Suprapubic skin (tissue), 4 donors: Measurements from ENCODE around the gene DCDC2B. TPM values are rescaled to one million over a fixed set of nuclear protein-coding genes. Genes with fewer than 3 reads are reported as not detected.

Source experiments
- DNase-seq, 2 donors: peaks; one replicate each; pipeline ENCODE4 v3.0.0-alpha.2; 2019; ENCODE audit warnings: low spot score in 2 of 2
- H3K27ac ChIP-seq: fragments of 200-600 bp; sonication (generic); one replicate; pipeline ENCODE4 v1.5.1; 2019
- H3K27me3 ChIP-seq: fragments of 200-600 bp; sonication (generic); one replicate; pipeline ENCODE4 v1.5.1; 2019
- H3K36me3 ChIP-seq: fragments of 200-600 bp; sonication (generic); one replicate; pipeline ENCODE4 v1.5.1; 2019
- H3K4me1 ChIP-seq: fragments of 200-600 bp; sonication (generic); one replicate; pipeline ENCODE4 v1.5.1; 2019
- H3K4me3 ChIP-seq: fragments of 200-600 bp; sonication (generic); one replicate; pipeline ENCODE4 v1.5.1; 2019; ENCODE audit warnings: mild to moderate bottlenecking
- H3K9me3 ChIP-seq: fragments of 200-600 bp; sonication (generic); one replicate; pipeline ENCODE4 v1.5.1; 2019
- CTCF ChIP-seq, 2 donors: fragments of 200-600 bp in 1 of 2; fragments of 450-650 bp in 1 of 2; sonication (generic) in 1 of 2; IDR thresholded peaks; one replicate each; pipeline ENCODE4 v1.5.1; 2016 to 2019; ENCODE audit warnings: antibody characterized with exemption in 2 of 2, mild to moderate bottlenecking in 1 of 2, moderate library complexity in 1 of 2
- EP300 ChIP-seq: sonication (generic); formaldehyde crosslinking; IDR thresholded peaks from one replicate; pipeline ENCODE4 v1.6.1; 2017; ENCODE audit warnings: antibody characterized with exemption
- POLR2A ChIP-seq, 2 donors: fragments of 450-650 bp; IDR thresholded peaks; one replicate each; pipeline ENCODE4 v1.6.1; 2017; ENCODE audit warnings: antibody characterized with exemption in 2 of 2, mild to moderate bottlenecking in 2 of 2, moderate library complexity in 2 of 2
- POLR2AphosphoS5 ChIP-seq, 3 donors: sonication (generic); formaldehyde crosslinking; IDR thresholded peaks; one replicate each; pipeline ENCODE4 v1.6.1; 2017; ENCODE audit warnings: antibody characterized with exemption in 3 of 3
- whole genome bisulfite sequencing: methylation state at CpG from one replicate; pipeline ENCODE4 v1.1.5; 2018; 5-methylcytosine and 5-hydroxymethylcytosine counted together
- total RNA-seq, 4 donors: library from RNA; depleted of rRNA; stranded (reverse); fragments of >200 nt; gene quantifications; one replicate each; pipeline ENCODE4 v1.1.0, GENCODE V29; 2016

The DCDC2B gene
- total RNA-seq, 4 donors from 2014 or later: not detected

DNA sequence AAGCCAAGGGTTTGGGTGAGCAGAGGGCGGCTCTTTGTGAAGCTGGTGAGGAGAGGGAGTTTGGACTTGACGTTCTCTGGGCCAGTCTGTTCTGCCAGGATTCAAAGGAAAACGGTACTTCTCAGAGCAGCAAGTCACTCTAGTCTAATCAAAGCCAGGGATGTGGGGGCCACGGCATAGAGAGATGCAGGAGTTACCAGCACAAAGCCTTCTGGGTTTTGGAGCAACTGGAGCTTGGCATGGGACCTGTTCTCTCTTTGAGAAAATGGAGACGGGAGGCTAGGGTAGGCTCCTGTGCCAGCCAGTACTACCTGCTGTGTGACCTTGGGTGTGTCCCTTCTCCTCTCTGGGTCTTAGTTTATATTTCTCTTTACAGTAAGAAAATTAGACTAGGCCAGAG, 27.3 kb upstream of the DCDC2B start:
- H3K36me3 ChIP-seq: peaks cover 21% of the 10 kb centered on the region
- peak overlapping the region; percentile 77 for H3K4me3 ChIP-seq
- peaks cover 61% of the 10 kb centered on the region for H3K4me1 ChIP-seq
- 62% methylated on average over 5 of the region's 5 CpGs for WGBS
- peak overlapping the region; percentile 91 for H3K27ac ChIP-seq
- no peaks in the 10 kb centered on the region for H3K27me3 ChIP-seq
- no peak for DNase-seq
- TF ChIP-seq CTCF (IDR thresholded peaks at IDR 0.05) (no peak), POLR2AphosphoS5 (IDR thresholded peaks at IDR 0.05) (no peak), EP300 (no peak), POLR2A (IDR thresholded peaks at IDR 0.05) (no peak)
- no peaks in the 10 kb centered on the region for H3K9me3 ChIP-seq

GRCh38 chr1:32182060-32182459, 26.8 kb upstream of the DCDC2B start:
- H3K9me3 ChIP-seq: no peaks in the 10 kb centered on the region
- peaks cover 61% of the 10 kb centered on the region for H3K4me1 ChIP-seq
- no peak overlapping the region for H3K27ac ChIP-seq
- TF ChIP-seq EP300: no peak
- TF ChIP-seq POLR2A (IDR thresholded peaks at IDR 0.05): no peak
- TF ChIP-seq CTCF (IDR thresholded peaks at IDR 0.05): no peak
- no peak for TF ChIP-seq POLR2AphosphoS5 (IDR thresholded peaks at IDR 0.05)
- WGBS: 67% methylated on average over 6 of the region's 6 CpGs
- peak overlapping the region; percentile 77 for H3K4me3 ChIP-seq
- DNase-seq: no peak
- H3K27me3 ChIP-seq: no peaks in the 10 kb centered on the region
- H3K36me3 ChIP-seq: peaks cover 26% of the 10 kb centered on the region

- Histone ChIP-seq H3K4me1 (peaks cover 50% of the 10 kb centered on the region), H3K27me3 (no peaks in the 10 kb centered on the region), H3K4me3 (no peak overlapping the region), H3K9me3 (no peaks in the 10 kb centered on the region), H3K36me3 (peaks cover 52% of the 10 kb centered on the region), H3K27ac (no peak overlapping the region)
- DNase-seq: no peak
- TF ChIP-seq EP300: no peak
- no peak for TF ChIP-seq POLR2AphosphoS5 (IDR thresholded peaks at IDR 0.05)
- no peak for TF ChIP-seq CTCF (IDR thresholded peaks at IDR 0.05)
- no peak for TF ChIP-seq POLR2A (IDR thresholded peaks at IDR 0.05)
Measured at GRCh38 chr1:32184650-32185049, 24.2 kb upstream of the DCDC2B start.

DNA sequence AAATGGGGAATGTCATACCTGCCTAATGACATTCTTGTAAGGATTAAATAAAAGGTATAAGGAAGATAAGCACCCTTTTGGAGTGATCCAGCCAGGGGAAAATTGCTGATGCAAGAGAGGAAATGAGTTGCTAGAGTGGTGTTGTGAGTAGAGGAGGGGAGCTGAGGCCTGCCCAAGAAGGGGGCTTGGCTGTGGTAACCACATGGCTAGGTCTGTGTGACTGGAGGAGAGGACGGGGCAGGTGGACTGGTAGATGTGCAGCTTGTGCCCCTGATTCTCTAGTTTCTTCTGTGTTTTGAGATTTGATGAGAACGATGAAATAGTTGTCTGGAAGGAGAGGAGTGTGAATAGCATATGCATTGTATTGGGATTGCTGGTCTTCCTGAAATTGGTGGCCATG, 22.8 kb upstream of the DCDC2B start:
- DNase-seq: no peak
- TF ChIP-seq POLR2A (IDR thresholded peaks at IDR 0.05) (no peak), EP300 (no peak), POLR2AphosphoS5 (IDR thresholded peaks at IDR 0.05) (no peak), CTCF (IDR thresholded peaks at IDR 0.05) (no peak)
- Histone ChIP-seq H3K4me3 (no peak overlapping the region), H3K27ac (no peak overlapping the region), H3K4me1 (peaks cover 40% of the 10 kb centered on the region), H3K36me3 (peaks cover 66% of the 10 kb centered on the region), H3K27me3 (no peaks in the 10 kb centered on the region), H3K9me3 (no peaks in the 10 kb centered on the region)
- WGBS: 97% methylated on average over 2 of the region's 2 CpGs

GRCh38 chr1:32186491-32186890, 22.4 kb upstream of the DCDC2B start:
- H3K4me3 ChIP-seq: no peak overlapping the region
- DNase-seq: no peak
- H3K36me3 ChIP-seq: peaks cover 70% of the 10 kb centered on the region
- H3K4me1 ChIP-seq: peaks cover 36% of the 10 kb centered on the region
- H3K27me3 ChIP-seq: no peaks in the 10 kb centered on the region
- H3K9me3 ChIP-seq: no peaks in the 10 kb centered on the region
- WGBS: 97% methylated on average over 2 of the region's 2 CpGs
- TF ChIP-seq EP300: no peak
- TF ChIP-seq POLR2AphosphoS5 (IDR thresholded peaks at IDR 0.05): no peak
- no peak for TF ChIP-seq CTCF (IDR thresholded peaks at IDR 0.05)
- TF ChIP-seq POLR2A (IDR thresholded peaks at IDR 0.05): no peak
- no peak overlapping the region for H3K27ac ChIP-seq
